ENCODE results near the gene SORBS2.
A peak's percentile ranks its signal among the peaks of the same experiment; 100 is the strongest.

Gene SORBS2

GRCh38 chr4:185800266-185800945 is 11.6 kb downstream of the SORBS2 start:
- DNase-seq, result no peak

DNA sequence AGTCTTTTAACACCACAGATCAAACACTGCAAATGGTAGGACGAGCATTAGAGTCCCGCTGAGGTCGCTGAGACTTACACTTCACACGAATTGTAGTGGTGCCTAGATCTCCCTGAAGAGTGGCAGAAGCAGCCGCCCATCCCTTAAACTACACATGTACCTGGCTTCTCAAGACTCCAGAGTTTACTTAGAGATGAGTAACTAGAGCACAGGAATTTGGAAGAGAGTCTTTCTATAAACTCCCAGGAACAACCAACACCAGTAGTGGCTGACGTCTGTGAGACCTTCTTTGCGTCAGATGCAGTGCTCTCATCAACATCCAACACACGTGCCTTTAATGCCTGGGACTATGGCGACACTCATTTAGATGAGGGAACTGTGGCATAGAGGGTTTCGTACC is 12.6 kb downstream of the SORBS2 start:
- no peak for DNase-seq

DNA sequence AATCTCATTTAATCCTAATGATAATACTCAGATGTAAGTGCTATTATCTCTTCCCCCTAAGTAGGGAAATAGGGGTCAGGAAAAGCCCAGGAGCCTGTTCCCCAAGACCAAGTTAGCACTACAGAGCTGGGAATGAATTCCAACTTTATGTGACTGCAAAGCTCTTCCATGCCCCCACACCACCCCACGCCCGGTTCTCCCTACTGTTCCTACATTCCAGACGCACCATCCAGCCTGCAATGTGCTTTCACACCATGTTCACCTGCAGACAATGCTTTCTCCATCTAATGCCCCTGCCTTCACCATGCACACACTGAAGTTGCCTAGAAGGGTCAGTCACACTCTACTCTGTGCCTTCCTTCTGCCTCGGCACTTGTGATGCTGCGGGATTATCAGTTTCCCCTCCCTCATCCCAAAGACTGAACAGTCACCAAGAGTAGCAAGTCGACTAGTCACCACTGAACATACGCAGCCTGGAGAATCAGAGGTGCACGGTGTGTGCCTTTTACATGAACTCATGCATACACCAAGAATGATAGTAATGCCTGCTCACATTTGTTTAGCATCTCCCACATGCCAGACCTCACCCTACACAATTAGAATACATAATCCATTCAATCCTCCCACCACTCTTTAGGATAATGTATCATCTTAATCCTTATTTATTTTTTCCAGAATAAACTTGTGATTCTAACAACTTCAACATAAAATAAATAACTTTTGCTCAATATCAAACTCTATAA is 14.2 kb downstream of the SORBS2 start:
- DNase-seq, result no peak

GRCh38 chr4:185797018-185797417 is 15.0 kb downstream of the SORBS2 start:
- DNase-seq, result no peak

GRCh38 chr4:185796176-185796575 is 15.8 kb downstream of the SORBS2 start:
- no peak for DNase-seq

DNA sequence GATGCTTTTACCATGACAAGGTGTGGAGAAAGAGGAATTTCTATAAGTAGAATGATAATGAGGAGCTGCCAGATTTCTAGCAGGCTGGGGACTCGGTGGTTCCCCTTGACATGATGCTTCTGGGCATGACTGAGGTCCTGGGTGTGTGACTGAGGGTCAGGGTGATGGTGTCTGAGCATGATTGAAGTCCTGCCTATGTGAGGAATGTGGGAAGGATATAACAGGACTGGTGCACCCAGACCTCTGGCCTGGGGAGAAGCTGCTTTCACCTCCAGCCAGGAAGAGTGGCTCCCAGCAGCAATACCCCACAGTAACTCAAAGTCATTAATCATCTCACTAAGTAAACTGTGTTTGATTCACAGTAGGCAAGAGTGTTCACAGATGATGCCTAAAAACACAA is 17.4 kb downstream of the SORBS2 start:
- DNase-seq, result no peak

- no peak for DNase-seq
Observed at GRCh38 chr4:185793716-185794115, 18.3 kb downstream of the SORBS2 start.

- no peak for DNase-seq
Observed at GRCh38 chr4:185793116-185793485, 18.9 kb downstream of the SORBS2 start.

DNA sequence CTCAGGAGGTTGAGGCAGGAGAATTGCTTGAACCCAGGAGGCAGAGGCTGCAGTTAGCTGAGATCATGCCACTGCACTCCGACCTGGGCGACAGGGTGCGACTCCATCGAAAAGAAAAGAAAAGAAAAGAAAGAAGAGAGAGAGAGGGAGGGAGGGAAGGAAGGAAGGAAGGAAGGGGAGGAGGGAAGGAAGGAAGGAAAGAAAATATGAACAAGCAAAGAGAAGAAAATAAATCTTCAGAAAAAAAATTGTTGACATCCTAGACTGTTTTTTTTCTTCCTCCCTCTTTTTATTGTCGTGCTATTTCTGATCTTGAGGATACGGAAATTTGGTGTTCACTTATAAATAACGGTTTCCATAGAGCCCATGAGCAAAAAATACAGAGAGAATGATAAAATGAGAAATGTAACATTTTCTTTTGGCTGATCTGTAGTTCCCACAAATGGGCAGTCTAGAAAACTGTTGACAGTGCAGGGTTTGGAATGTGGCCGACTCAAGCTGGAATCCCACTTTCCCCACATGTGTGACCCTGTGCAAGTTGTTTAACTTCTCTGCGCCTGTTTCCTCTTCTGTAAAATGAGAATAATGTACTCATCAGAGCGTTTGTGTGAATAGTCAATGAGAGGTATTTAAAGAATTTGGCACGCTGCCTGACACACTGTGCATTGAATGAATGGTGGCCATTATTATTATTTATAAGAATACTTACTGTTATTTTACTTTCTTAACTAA is 19.4 kb downstream of the SORBS2 start:
- no peak for DNase-seq

DNA sequence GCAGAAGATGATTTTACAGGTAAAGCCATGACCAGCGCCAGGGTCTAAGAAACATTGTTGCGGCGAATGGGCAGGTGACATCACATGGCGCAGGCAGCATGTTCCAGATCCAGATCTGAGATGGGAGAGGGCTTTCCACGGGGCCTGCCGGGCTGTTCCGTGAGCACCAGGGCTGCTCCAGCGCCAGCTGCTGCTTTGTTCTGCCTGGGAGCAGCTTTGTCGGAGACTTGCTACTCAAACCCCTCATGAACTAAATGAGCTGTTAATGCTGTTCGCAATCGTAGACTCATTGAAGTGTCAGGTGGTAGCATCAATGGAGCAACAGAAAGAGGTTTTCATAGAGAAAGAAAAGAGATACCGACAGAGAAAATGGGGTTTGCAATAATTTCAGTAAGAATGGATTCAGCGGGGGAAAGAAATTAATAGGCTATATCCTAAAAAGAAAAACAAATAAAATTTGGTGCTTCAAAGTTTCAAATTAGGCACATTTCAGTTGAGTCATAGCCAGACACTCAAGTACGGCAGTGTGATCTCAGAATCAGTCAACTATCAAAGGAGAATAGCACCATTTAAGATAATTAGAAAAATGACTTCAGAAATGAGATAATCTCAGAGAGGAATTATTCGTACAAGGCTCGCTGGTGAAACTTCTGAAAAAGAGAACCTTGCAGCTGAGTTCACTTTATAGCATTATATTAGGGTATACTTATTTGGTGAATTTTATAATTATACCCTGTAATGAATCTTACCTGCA is 23.9 kb downstream of the SORBS2 start:
- DNase-seq, result peak; percentile 71

DNA sequence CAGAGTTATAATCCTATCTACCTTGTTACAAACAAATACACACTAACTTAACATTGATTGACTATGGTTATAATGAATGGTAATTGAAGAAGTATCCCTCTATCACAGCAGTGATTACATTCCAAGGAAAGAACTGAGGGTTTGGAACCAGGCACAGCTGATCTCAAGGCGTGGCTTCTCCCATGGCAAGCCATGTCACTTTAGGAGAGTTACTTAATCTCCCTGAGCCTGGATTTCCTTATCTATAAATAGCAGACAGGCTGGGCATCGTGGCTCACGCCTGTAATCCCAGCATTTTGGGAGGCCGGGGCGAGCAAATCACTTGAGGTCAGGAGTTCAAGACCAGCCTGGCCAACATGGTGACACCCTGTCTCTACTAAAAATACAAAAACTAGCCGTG is 25.6 kb downstream of the SORBS2 start:
- no peak for DNase-seq

- DNase-seq, result no peak
Observed at GRCh38 chr4:185783574-185783973, 28.4 kb downstream of the SORBS2 start.

DNA sequence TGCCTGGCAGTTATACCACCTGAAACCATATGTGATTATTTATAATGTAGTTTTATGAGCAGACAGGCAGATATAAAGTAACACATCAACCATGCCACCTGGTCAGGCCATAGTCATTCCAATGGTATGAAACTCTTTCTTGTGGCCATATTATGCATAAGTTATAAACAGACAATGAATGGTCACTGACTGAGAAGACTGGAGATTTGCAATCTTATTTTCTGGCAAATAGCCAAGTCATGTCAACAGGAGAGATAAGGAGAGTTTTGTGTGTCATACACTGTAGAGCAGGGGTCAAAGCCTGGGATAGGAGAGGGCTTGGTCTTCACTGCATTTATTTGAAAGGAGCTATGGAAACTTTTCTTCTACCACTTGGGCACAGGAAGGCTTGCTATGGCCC is 29.5 kb downstream of the SORBS2 start:
- no peak for DNase-seq

- DNase-seq, result no peak
Observed at GRCh38 chr4:185781555-185782215, 30.3 kb downstream of the SORBS2 start.

GRCh38 chr4:185780472-185780871 is 31.5 kb downstream of the SORBS2 start:
- DNase-seq, result no peak

- DNase-seq, result no peak
Observed at GRCh38 chr4:185779517-185779916, 32.5 kb downstream of the SORBS2 start.

- no peak for DNase-seq
Observed at GRCh38 chr4:185778307-185778706, 33.7 kb downstream of the SORBS2 start.

DNA sequence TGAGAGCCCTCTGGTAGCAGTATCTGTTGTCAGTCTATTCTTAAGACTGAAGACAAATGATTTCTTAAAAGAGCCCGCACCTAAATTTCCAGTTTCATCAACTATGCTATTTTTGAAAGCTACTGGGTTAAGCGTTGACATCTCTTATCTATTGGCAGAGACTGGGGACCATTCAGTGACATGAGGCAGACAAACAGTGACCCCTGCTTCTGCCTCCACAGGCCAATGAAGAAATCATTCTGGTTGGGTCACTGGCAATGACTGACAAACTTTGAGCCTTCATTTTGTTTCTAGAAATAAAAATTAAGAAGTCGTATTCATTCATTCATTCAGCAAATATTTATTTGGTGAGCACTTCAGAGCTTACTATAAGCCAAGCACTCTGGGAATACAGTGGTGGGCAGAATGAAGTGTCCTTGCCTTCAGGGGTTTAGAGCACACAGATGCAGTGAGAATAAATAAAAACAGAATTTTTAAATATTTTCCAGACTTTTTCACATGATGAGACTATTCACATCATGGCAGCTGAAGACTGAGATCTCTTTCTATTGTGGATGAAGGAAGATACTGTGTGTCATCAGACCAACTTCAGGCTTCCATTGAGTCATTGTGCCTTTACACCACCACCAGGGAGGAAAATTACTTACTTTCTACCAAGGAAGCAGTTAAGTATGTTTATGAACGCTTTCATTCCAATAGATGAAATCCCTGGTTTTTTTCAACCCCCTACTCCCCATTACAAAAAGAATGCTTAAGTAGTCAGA is 36.0 kb downstream of the SORBS2 start:
- DNase-seq, result no peak

- DNase-seq, result no peak
Observed at GRCh38 chr4:185774845-185775680, 36.9 kb downstream of the SORBS2 start.

GRCh38 chr4:185774131-185774653 is 37.8 kb downstream of the SORBS2 start:
- no peak for DNase-seq

DNA sequence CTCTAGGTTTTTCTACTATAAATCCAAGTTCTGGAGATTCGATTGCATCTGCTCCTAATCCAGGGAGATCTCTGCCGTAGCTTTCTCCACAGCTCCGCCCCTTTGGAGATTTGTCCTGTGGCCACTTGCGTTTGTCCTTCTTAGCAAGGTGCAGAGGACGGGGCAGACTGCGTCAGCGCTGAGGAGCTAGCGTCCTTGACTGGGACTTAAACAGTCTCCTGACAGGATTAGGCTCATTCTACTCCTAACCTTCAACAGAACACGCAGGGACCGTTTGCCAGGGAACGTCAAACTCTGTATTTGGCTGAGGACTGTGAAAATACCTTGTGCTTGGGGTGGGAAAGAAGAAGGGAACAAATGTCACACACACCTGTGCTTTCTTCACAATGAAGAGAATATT is 38.6 kb downstream of the SORBS2 start:
- no peak for DNase-seq
